ENCODE results near the gene EBLN2. TPM values are rescaled to one million over a fixed set of nuclear protein-coding genes. Genes with fewer than 3 reads are reported as not detected.
"Not testable (repeated sequence)": the region's sequence is repeated elsewhere in the genome, so short reads cannot be mapped to it uniquely, and the experiment has no call there.

The EBLN2 gene
- polyA plus RNA-seq, 4 donors, result 2.9 to 7.8 (median 3.8) TPM

GRCh38 chr3:73056845-73057150, 4.7 kb upstream of the EBLN2 start:
- DNase-seq (ENCODE audit: low read depth in 4 of 4, low spot score in 3 of 4), result no peak

- no peak for DNase-seq (ENCODE audit: low read depth in 4 of 4, low spot score in 3 of 4)
Observed at GRCh38 chr3:73060302-73060723, 1.1 kb upstream of the EBLN2 start.

- not testable (repeated sequence) for DNase-seq (ENCODE audit: low read depth in 4 of 4, low spot score in 3 of 4)
Observed at GRCh38 chr3:73066243-73066642, 4.8 kb downstream of the EBLN2 start.

GRCh38 chr3:73068419-73068818, 7.0 kb downstream of the EBLN2 start:
- no peak for DNase-seq (ENCODE audit: low read depth in 4 of 4, low spot score in 3 of 4)

GRCh38 chr3:73069187-73069586, 7.7 kb downstream of the EBLN2 start:
- DNase-seq (ENCODE audit: low read depth in 4 of 4, low spot score in 3 of 4), result no peak

- no peak for DNase-seq (ENCODE audit: low read depth in 4 of 4, low spot score in 3 of 4)
Observed at GRCh38 chr3:73069775-73070444, 8.5 kb downstream of the EBLN2 start.

- DNase-seq (ENCODE audit: low read depth in 4 of 4, low spot score in 3 of 4), result no peak
Observed at GRCh38 chr3:73070675-73071575, 9.5 kb downstream of the EBLN2 start.

GRCh38 chr3:73071952-73072351, 10.5 kb downstream of the EBLN2 start:
- DNase-seq (ENCODE audit: low read depth in 4 of 4, low spot score in 3 of 4), result no peak

GRCh38 chr3:73072634-73073033, 11.2 kb downstream of the EBLN2 start:
- DNase-seq (ENCODE audit: low read depth in 4 of 4, low spot score in 3 of 4), result no peak

GRCh38 chr3:73073091-73073707, 11.7 kb downstream of the EBLN2 start:
- DNase-seq (ENCODE audit: low read depth in 4 of 4, low spot score in 3 of 4), result no peak

GRCh38 chr3:73074781-73075180, 13.3 kb downstream of the EBLN2 start:
- DNase-seq (ENCODE audit: low read depth in 4 of 4, low spot score in 3 of 4), result no peak

GRCh38 chr3:73080216-73080966, 18.9 kb downstream of the EBLN2 start:
- no peak for DNase-seq (ENCODE audit: low read depth in 4 of 4, low spot score in 3 of 4)

GRCh38 chr3:73081140-73081539, 19.7 kb downstream of the EBLN2 start:
- DNase-seq (ENCODE audit: low read depth in 4 of 4, low spot score in 3 of 4), result no peak

- DNase-seq (ENCODE audit: low read depth in 4 of 4, low spot score in 3 of 4), result no peak
Observed at GRCh38 chr3:73084170-73084569, 22.7 kb downstream of the EBLN2 start.

GRCh38 chr3:73086071-73086494, 24.6 kb downstream of the EBLN2 start:
- DNase-seq (ENCODE audit: low read depth in 4 of 4, low spot score in 3 of 4), result peak in 2 of 4 donors; percentile 10 to 35

GRCh38 chr3:73094129-73094528, 32.7 kb downstream of the EBLN2 start:
- no peak for DNase-seq (ENCODE audit: low read depth in 4 of 4, low spot score in 3 of 4)

- DNase-seq (ENCODE audit: low read depth in 4 of 4, low spot score in 3 of 4), result no peak
Observed at GRCh38 chr3:73094951-73095350, 33.5 kb downstream of the EBLN2 start.

GRCh38 chr3:73096169-73096568, 34.7 kb downstream of the EBLN2 start:
- no peak for DNase-seq (ENCODE audit: low read depth in 4 of 4, low spot score in 3 of 4)

GRCh38 chr3:73098026-73098425, 36.6 kb downstream of the EBLN2 start:
- no peak for DNase-seq (ENCODE audit: low read depth in 4 of 4, low spot score in 3 of 4)

- no peak for DNase-seq (ENCODE audit: low read depth in 4 of 4, low spot score in 3 of 4)
Observed at GRCh38 chr3:73098873-73099272, 37.4 kb downstream of the EBLN2 start.
